Mesenchymal stem cell (in vitro differentiated cells and primary cell): ENCODE measurements around the gene TMEM59. TPM values are rescaled to one million over a fixed set of nuclear protein-coding genes. Genes with fewer than 3 reads are reported as not detected.

Experiments used
- small RNA-seq: library from polyadenylated mRNA; stranded (forward); fragments of <200 nt; extraction: miRNeasy Mini kit (QIAGEN cat#:217004); gene quantifications from one replicate; pipeline ENCODE3, GENCODE V24; 2013; ENCODE audit warnings: low read depth

The TMEM59 gene

Small RNAs within 50 kb of the gene (small RNA-seq; reads per million reads assigned to genes)
- gene AL353898.1 (not detected), gene AL353898.2 (not detected)
